Erythroblast (primary cell): ENCODE results near the gene ZYG11B.

Experiments
- GATA1 ChIP-seq: IDR thresholded peaks from 2 replicates; pipeline ENCODE4 v1.6.1; 2011; ENCODE audit warnings: low read depth, mild to moderate bottlenecking, control low read depth, low read length, moderate library complexity
- POLR2A ChIP-seq: IDR thresholded peaks from 2 replicates; pipeline ENCODE4 v1.6.1; 2011; ENCODE audit warnings: mild to moderate bottlenecking, low read length

GRCh38 chr1:52814465-52814864 lies 88.2 kb downstream of the ZYG11B start:
- TF ChIP-seq POLR2A (no peak), GATA1 (no peak)
